GM13977 (cell line): Measurements from ENCODE around the gene IRX1.

ENCODE experiments used
- DNase-seq: peaks from one replicate; pipeline ENCODE4 v3.0.0; 2012; ENCODE audit warnings: low spot score
- CTCF ChIP-seq: IDR thresholded peaks from 2 replicates; pipeline ENCODE4 v1.5.1; 2012; ENCODE audit warnings: mild to moderate bottlenecking, control low read depth; ENCODE audit not compliant: insufficient read depth; ENCODE audit errors: extremely low read depth, missing control alignments
- in situ Hi-C: fragments of 300-500 bp; cut with MboI; formaldehyde crosslinking; loops from one replicate; pipeline ENCODE4 v1.12.0; 2022; ENCODE audit warnings: low sequenced_read_pairs, low pct_unique_long_range_greater_than_20kb, mixed read lengths, inconsistent platforms; ENCODE audit not compliant: unreplicated experiment

Gene IRX1

GRCh38 chr5:3590967-3591900 is 4.4 kb upstream of the IRX1 start:
- in situ Hi-C loops: no loop called here
- DNase-seq: no peak
- no peak for TF ChIP-seq CTCF

- no peak for DNase-seq
- in situ Hi-C loops: no loop called here
- no peak for TF ChIP-seq CTCF
Observed at GRCh38 chr5:3592298-3592697, 3.3 kb upstream of the IRX1 start.

- in situ Hi-C loops: no loop called here
- peak; percentile 27 for DNase-seq
- no peak for TF ChIP-seq CTCF
Observed at GRCh38 chr5:3593771-3594509, 1.7 kb upstream of the IRX1 start.

- in situ Hi-C loops: no loop called here
- peak; percentile 28 for DNase-seq
Observed at GRCh38 chr5:3594510-3595005, 1.1 kb upstream of the IRX1 start.

GRCh38 chr5:3596261-3596825 is 711 bp downstream of the IRX1 start:
- TF ChIP-seq CTCF: no peak
- in situ Hi-C loops: no loop called here
- no peak for DNase-seq

More at GRCh38 chr5:3594510-3595005, 1.1 kb upstream of the IRX1 start:
- no peak for TF ChIP-seq CTCF

- in situ Hi-C loops: no loop called here
- no peak for TF ChIP-seq CTCF
- no peak for DNase-seq
Observed at GRCh38 chr5:3596857-3597166, 1.2 kb downstream of the IRX1 start.
